Measurements from ENCODE around the gene STXBP3. TPM values are rescaled to one million over a fixed set of nuclear protein-coding genes. Genes with fewer than 3 reads are reported as not detected.
"Not testable (repeated sequence)": the region's sequence is repeated elsewhere in the genome, so short reads cannot be mapped to it uniquely, and the experiment has no call there.

STXBP3 gene, protein sequence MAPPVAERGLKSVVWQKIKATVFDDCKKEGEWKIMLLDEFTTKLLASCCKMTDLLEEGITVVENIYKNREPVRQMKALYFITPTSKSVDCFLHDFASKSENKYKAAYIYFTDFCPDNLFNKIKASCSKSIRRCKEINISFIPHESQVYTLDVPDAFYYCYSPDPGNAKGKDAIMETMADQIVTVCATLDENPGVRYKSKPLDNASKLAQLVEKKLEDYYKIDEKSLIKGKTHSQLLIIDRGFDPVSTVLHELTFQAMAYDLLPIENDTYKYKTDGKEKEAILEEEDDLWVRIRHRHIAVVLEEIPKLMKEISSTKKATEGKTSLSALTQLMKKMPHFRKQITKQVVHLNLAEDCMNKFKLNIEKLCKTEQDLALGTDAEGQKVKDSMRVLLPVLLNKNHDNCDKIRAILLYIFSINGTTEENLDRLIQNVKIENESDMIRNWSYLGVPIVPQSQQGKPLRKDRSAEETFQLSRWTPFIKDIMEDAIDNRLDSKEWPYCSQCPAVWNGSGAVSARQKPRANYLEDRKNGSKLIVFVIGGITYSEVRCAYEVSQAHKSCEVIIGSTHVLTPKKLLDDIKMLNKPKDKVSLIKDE
- total RNA-seq, result 42.4 TPM
- long read RNA-seq, transcript STXBP3-201 (19 exons, 2,478 nt), result major isoform, 32 of 46 reads
- long read RNA-seq, partial matches to known transcripts, result 7 of 46 reads
- long read RNA-seq, other reads (novel, unspliced or antisense), result 6 of 46 reads

DNA sequence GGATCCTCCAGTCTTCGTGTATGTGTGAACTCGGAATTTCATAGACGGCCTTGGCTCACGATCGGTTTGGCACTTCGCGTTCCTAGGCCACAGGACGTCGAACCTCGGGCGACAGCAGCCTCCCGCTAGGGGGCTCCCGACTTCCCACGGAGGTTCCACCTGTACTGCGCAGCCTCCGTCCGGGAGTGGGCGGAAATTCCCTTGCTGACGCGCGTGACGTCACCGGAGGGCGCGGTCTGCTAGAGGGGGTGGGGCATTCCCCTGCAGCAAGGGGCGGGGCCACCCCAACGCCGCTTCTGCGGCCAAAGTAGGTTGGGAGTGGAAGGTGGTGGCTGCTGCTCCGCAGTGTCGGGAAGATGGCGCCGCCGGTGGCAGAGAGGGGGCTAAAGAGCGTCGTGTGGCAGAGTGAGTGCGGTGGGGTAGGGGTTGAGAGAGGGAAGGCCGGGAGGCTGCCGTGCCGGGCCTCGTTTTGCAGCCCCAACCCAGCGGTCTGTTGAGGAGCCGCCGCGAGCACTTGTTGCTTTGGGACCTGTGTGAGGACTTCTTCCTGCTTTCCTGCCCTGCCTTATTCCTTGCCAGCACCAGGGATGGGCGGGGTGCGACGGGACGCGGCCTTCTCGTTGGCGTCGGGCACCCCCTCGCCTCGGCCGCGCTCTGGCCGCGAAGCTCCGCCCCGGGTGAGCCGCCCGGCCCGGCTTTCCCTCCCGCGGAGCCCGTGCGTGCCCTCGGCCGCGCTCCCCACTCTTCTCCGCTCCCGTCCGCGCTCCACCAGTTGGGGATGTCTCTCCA is at the start of gene STXBP3:
Gene STXBP3 (plus strand): TSS at position 293 of the 789 bp plus-strand sequence. CDS start 64 bp downstream, at position 357.
- DNase-seq (ENCODE audit: low spot score), result peak; percentile 100

DNA sequence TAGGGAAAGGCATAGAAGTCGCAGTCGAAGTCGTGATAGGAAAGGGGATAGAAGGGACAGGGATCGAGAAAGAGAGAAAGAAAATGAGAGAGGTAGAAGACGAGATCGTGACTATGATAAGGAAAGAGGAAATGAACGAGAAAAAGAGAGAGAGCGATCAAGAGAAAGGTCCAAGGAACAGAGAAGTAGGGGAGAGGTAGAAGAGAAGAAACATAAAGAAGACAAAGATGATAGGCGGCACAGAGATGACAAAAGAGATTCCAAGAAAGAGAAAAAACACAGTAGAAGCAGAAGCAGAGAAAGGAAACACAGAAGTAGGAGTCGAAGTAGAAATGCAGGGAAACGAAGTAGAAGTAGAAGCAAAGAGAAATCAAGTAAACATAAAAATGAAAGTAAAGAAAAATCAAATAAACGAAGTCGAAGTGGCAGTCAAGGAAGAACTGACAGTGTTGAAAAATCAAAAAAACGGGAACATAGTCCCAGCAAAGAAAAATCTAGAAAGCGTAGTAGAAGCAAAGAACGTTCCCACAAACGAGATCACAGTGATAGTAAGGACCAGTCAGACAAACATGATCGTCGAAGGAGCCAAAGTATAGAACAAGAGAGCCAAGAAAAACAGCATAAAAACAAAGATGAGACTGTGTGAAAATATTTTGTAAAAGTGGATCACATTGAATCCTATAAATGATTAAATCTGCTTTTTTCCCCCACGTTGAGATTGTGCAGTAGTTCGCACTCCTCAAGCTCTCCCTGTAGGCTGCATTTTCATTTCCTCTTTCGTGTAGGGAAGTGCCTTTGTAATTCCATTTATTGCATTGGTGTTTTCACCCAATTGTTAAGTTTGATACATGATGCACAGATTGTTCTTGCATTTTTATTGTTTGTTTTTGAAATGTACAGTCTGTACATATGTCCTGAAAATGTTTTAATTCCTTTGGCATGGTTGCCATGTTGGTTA is 46.8 kb upstream of the STXBP3 start:
- no peak for DNase-seq (ENCODE audit: low spot score)

DNA sequence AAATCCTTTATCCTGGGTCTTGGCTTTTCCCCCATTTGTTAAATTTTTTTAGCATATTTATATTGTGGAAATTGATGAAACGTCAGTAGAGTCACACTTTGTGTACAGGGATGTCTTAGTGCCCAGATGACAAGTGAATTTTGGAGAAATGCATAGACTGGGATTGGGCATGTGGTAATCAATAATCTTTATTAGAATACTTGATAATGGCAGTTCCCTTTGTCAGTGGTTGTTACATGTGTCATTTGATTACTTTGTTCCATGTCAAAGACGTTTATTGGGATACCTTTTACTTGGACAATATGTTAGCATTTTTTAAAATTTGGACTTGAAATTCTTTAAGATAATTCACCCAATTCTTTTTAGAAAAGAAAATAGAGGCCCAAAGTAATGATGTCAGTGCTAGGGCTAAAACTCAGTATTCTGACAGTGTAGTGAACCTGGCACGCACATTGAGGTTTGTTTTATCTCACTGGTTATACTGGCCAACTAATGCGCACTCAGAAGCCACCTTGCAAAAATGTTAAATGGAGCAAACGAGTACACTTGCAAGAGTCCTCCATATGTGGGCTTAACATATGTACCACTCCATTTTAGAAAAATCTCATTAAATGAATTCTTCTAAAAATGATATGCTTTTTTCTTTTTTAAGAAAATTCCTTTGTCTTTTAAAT is 45.2 kb upstream of the STXBP3 start:
- no peak for DNase-seq (ENCODE audit: low spot score)

DNA sequence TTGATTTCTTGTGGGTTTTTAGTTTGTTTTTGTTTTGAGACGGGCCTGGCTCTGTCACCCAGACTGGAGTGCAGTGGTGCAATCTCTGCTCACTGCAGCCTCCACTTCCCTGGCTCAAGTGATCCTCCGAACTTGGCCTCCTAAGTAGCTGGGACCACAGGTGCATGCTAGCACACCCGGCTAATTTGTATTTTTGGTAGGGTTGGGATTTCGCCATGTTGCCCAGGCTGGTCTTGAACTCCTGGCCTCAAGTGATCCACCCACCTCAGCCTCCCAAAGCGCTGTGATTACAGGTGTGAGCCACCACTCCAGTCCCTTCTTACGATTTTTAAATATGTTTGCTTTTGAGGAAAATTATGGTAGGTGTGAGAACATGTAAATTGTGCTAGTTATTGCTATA is 44.4 kb upstream of the STXBP3 start:
- DNase-seq (ENCODE audit: low spot score), result not testable (repeated sequence)

DNA sequence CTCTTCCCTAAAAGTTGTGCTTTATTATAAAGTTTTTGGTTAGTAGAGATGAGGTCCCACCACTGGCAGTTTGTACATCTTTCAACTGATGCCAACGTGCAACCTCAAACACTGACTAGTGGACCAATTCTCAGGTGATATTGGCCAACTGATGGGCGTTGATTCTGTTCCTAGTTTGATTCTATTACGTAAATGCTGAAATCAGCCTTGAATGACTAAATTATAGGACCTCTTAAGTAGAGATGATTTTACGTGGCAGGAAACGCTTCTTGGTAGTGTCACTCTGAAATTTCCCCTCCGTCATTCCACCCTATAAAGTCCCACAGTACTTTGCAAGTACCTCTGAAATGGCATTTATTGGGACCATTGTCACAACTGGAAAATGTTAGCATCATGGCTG is 42.5 kb upstream of the STXBP3 start:
- no peak for DNase-seq (ENCODE audit: low spot score)

DNA sequence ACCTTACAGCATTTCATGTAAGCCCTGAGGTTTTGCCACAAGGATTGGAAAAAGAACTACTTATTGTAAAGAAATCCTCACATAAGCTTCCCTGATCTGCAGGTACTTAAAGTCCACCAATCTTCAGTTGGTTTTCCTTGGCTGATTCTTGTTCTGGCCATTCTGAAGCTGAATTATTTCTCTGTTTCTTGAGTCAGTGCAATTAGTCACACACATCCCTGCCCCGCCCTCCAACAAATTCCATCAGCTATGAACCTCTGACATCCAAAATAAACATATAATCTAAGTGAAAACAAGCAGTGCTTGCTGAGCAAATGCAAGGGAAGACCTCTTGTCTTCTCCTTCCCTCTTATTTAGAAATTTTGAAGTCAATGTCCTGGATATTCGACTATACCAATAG is 42.0 kb upstream of the STXBP3 start:
- no peak for DNase-seq (ENCODE audit: low spot score)

DNA sequence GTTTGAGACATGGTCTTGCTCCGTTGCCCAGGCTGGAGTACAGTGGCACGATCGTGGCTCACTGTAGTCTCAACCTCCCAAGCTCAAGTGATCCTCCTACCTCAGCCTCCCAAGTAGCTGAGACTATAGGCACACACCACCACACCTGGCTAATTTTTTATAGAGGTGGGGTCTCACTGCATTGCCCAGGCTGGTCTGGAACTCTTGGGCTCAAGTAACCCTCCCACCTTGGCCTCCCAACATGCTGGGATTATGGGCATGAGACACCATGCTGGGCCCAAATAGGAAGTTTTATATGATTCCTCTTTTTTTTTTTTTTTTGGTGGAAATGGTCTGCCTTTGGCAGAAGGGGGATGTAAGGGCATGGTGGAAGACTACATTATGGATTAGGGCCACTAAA is 39.8 kb upstream of the STXBP3 start:
- no peak for DNase-seq (ENCODE audit: low spot score)

DNA sequence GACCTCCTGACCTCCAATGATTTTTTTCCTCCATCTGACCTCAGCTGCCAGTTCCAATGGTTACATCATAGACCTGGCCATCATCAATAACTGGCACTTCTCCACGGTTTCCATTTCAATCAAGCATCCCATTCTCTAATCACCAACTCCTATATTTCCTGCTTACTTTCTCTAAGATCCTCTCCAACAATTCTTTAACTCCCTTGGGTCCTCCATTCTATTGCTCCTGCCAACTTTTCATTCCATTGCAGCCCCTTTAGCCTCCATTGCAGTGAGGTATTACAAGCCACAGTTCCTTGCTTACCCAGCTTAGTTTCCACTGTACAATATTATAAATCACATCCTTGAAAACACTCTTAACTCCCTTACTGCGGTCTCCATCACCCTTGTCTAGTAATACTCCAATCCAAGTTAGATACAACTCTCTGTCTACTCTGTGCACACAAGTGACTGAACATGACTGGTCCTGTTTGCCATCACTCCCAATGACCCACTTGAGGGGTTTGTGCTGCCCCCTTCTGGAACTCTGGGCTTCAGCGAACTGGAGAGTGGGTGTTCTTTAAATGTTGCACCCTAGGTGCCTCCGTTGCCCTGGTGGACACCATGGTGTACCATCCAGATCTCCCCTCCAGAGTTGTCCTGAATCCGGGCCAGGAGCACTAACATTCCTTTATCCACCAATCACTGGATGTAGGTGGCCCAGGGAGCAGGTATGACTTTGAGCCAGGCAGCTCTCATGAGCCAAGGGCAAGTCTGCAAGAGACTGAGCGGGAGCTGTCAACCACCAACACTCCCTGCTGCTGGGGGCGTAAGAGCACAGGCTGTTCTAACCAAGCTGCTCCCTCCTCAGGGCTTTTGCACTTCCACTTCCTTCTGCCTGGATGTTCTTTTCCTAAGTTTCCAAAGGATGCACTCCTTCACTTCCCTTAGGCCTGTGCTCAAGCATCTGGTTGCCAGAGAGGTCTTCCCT is 37.5 kb upstream of the STXBP3 start:
- no peak for DNase-seq (ENCODE audit: low spot score)

DNA sequence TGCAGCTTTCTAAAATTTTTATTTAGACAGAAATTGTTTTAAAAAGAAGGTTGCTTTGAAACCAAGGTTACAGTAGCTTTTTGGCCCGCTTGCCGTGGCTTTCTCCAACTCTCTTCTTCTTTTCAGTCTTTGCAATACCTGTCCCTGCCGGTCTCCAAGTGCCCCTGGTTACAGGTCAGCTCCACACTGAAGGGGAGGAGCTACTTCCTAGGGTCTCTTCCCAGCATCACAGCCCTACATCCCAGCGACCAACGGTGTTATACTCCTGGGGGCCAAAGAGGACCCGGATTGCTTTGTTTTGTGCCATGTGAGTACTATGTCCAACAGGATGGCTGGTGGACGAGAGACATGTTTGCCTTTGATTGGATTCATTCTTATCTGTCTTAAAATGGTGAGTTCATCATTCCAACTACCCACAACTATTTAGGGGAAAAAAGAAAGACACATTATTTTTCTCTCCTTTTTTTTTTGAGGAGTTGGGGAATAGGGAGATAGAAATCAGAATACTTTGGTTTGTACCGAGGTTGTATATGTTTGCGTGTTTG is 33.8 kb upstream of the STXBP3 start, which contains the start of gene FNDC7:
Gene FNDC7 (plus strand): TSS at position 303 of the 545 bp plus-strand sequence. CDS start 26 bp downstream, at position 329.
- no peak for DNase-seq (ENCODE audit: low spot score)

DNA sequence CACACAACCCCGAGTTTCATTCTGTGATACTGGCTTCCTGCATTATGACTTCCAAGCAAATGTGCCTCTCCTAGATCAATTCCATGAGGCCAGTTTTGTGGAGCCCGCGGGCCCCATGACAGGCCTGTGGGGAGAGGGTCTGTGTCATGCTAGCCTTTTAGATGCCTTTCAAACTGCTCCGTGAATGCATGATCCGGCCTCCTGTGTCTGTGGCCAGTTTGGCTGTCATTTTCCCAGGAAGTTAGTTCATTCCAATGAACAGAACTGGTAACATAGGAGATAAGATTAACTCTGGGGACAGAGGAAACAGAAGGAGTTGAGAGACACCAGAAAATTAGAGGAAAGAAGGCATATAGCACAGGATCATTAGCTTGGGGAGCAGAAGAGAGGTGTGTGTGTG is 30.5 kb upstream of the STXBP3 start:
- no peak for DNase-seq (ENCODE audit: low spot score)

DNA sequence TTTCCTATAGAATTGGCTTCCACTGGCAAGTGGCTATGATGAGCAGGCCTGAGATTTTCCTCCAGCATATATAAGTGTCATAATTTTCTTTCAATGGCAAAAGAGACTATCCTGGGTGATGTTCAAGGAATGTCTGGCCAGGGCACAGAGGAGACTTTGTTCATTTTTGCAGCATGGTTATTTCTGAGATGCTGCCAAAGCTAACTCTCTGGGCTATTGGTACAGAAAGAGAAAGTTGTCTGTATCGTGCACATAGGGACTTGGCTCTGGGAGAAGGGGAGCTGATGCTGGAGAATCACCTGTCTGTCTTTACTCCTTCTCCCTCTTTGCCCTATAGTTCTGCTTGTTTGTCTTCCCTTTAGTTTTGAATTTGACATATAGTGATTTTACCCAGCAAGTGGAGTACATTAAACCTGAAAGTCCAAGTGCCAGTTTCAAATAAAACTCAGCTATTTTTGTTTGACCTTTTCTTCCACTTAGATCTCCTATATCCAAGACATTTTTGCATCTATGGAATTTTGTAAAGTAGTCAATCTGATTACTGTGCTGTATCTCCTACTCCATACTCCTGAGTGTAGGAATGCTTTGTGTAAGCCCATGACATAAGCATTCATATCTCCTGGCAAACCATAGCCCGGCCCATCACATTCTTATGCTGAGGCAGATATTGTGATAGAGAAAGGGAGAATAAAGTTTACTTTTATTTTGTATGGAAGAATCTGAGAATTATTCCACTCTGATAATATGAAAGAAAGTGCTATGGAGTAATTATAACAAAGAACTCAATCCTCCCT is 29.8 kb upstream of the STXBP3 start:
- no peak for DNase-seq (ENCODE audit: low spot score)

DNA sequence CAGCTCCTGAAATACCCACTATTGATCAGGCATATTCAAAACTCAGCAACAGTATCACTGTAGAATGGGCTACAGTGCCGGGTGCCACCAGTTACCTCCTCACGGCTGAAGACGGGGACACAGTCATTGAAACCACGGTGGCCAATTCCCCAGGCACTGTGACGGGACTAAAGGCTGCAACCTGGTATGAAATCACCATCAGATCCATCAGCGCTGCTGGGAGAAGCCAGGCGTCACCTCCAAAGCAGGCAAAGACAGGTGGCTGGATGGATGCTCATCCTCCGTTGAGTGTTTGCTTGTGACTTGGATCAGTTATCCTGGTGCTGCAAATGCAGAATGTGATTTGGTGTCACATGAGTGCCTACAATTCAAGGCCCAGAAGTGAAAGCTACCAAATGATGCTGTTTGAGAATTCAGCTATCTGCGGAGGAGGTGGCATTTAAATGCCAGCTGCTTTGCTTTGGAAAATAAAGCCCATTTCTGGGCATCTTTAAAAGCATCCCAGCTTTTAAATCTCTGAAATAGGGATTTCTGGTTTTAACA is 28.6 kb upstream of the STXBP3 start:
- DNase-seq (ENCODE audit: low spot score), result no peak

DNA sequence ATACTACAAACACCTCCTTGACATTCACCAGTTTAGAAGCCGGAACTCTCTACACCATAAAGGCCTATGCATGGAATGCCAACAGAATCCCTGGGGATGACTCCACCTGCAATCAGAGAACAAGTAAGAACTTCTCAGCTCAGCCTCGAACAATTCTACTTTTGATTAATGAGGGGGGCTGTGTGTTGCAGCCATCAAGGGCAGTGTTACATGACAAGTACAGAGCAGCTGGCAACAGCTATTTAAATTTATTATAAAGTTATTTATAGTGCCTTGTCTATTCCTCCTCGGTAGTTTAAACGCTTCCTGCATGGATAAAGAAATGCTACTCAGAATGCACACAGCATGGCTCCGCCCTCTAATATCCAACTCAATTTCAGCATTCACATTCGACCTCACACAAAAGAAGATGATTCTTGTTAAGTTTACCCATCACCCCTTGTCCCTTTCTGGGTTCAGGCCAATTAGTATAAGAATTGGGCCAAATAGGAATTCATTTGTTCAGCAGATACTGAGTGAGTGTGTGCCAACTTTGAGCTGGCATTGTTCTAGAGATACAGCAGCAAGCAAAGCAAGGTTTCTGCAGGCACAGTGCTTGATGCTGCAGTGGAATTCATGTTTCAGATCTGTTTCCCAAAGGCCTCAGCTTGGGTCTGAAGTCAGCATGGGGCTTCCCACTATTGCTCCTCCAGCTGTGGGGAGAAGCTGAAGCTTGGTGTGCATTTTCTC is 27.4 kb upstream of the STXBP3 start:
- DNase-seq (ENCODE audit: low spot score), result no peak

DNA sequence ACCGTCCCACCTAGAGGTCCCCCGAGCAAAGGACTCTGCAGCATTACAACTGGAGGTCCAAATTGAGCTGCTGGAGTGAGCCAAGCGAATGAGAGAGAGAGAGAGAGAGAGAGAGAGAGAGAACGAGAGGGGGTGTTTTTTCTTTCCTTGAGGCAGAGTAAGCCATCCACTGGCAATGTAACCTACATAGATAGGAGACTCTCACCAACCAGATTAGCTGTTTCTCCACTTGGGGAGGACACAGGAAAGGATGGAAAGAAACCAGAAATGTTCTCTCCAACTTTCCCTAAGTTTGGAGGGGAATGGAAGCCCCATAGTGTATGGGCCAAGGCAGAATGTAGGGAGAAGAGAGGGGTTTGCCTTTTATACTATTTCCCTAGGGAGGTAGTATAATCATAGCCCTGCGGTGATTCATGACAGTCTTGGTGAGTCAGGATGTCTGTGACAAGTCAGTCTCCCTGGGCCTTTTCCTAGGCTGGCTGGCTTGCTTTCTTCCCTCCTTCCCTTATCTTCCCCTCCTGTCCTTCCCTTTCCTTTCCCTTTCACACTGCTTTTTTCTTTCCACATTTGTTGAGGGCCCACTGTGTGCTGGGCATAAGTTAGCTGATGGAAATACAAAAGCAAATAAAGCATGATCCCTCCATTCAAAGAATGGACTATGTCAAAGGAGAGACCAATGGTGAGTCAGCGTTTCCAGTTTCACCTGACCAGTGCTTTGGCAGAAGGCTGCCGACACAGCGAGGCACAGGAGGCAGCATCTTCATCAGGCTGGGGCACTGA is 26.6 kb upstream of the STXBP3 start:
- no peak for DNase-seq (ENCODE audit: low spot score)

DNA sequence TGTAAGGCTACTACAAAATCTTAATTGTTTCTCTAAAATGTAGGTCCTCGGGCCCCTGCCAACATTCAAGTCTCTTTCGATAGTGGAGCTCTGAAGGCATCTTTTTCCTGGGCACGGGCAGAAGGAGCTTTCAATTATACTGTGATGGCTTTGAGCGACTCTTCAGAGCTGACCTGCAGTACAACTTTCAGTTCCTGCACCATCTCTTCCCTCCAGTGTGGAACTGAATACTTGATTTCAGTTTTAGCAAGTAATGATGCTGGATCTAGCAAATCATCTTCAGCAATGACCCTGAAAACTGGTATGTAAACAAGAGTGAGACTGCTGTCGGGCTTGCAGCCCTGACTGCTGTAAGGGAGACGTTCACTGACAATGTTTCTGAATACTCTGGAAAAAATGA is 24.2 kb upstream of the STXBP3 start:
- no peak for DNase-seq (ENCODE audit: low spot score)

DNA sequence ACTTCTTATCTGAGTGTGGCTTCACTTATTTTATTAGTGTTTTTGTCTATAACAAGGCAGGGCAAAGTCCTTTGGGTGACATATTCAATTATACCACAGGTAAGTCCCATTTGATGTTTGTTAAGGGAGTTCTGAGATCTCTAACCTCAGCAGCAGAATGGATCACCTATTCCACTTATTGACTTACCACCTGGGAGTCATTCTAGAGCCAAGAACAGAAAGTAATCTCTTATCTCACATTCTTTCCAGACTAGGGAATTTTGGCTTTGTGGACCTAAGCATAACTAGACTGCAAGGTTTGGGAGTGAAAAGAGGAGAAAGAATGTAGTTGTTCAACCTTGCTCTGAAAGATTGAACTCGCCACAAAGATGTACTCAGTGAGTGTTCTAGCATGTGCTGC is 20.6 kb upstream of the STXBP3 start:
- DNase-seq (ENCODE audit: low spot score), result no peak
